Left ventricle myocardium superior (tissue), 1 donor: ENCODE data around the gene GPX3. TPM values are rescaled to one million over a fixed set of nuclear protein-coding genes. Genes with fewer than 3 reads are reported as not detected.

ENCODE experiments used
- ATAC-seq: fragments of 200-7000 bp; cut with Tn5 transposase; one replicate; pipeline ENCODE4 v1.9.1; 2020; ENCODE audit warnings: mild to moderate bottlenecking, moderate library complexity
- DNase-seq: peaks from one replicate; pipeline ENCODE4 v3.0.0-alpha.2; 2020
- intact Hi-C: fragments of 100-400 bp; cut with micrococcal nuclease; formaldehyde crosslinking; loops from one replicate; pipeline ENCODE4 v1.11.0; 2022
- total RNA-seq: library from RNA; stranded (reverse); fragmentation: NEBNext Ultra II Directional; extraction: Animal tissue kit (Norgen Biotek cat#: 25700); gene quantifications from one replicate; pipeline ENCODE4 v1.2.1, GENCODE V29; 2021
- donor health status: DM: no; HTN: yes; CAD: no; lungs with severe emphysema.

Gene GPX3
- total RNA-seq, 1 donor from 2014 or later = 537 TPM

- intact Hi-C loops = no loop called here
- no peak for DNase-seq
- peak; percentile 55 for ATAC-seq
These were observed 48.2 kb downstream of the GPX3 start for GRCh38 chr5:151068433-151069197.

- intact Hi-C loops = no loop called here
- ATAC-seq (no peak), DNase-seq (no peak)
These were observed 50.1 kb downstream of the GPX3 start for GRCh38 chr5:151070449-151070848.

GRCh38 chr5:151071021-151071420 is 50.6 kb downstream of the GPX3 start:
- intact Hi-C loops = no loop called here
- DNase-seq = no peak

GRCh38 chr5:151071848-151072629 is 51.6 kb downstream of the GPX3 start:
- intact Hi-C loops = no loop called here
- ATAC-seq (peak; percentile 11), DNase-seq (no peak)

More at GRCh38 chr5:151071021-151071420, 50.6 kb downstream of the GPX3 start:
- ATAC-seq = no peak

- no peak for DNase-seq
- no peak for ATAC-seq
- intact Hi-C loops = no loop called here
These were observed 52.2 kb downstream of the GPX3 start for GRCh38 chr5:151072630-151073025.

- intact Hi-C loops = no loop called here
- DNase-seq (no peak), ATAC-seq (no peak)
These were observed 52.9 kb downstream of the GPX3 start for GRCh38 chr5:151073280-151073679.

- intact Hi-C loops = no loop called here
- DNase-seq (no peak), ATAC-seq (no peak)
These were observed 54.2 kb downstream of the GPX3 start for GRCh38 chr5:151074557-151074956.

GRCh38 chr5:151075698-151076331 is 55.4 kb downstream of the GPX3 start:
- ATAC-seq (peak; percentile 23), DNase-seq (peak; percentile 11)
- intact Hi-C loops = no loop called here

GRCh38 chr5:151076616-151077015 is 56.2 kb downstream of the GPX3 start:
- no peak for DNase-seq
- no peak for ATAC-seq
- intact Hi-C loops = no loop called here

GRCh38 chr5:151077419-151077818 is 57.0 kb downstream of the GPX3 start:
- intact Hi-C loops = no loop called here
- DNase-seq (no peak), ATAC-seq (no peak)

- intact Hi-C loops = no loop called here
- ATAC-seq = no peak
These were observed 57.6 kb downstream of the GPX3 start for GRCh38 chr5:151077967-151078366.

More at GRCh38 chr5:151077967-151078366, 57.6 kb downstream of the GPX3 start:
- no peak for DNase-seq

Other genes starting within 250 kb of the GPX3 start
- 15.2 TPM for gene SMIM3, start 241.8 kb upstream of the GPX3 start, total RNA-seq
- not detected for gene IRGM, start 174.1 kb upstream of the GPX3 start, total RNA-seq
- 0.69 TPM for gene ZNF300, start 115.6 kb upstream of the GPX3 start, total RNA-seq
- gene TNIP1, start 60.4 kb downstream of the GPX3 start, total RNA-seq = 137 TPM
- 214 TPM for gene ANXA6, start 137.2 kb downstream of the GPX3 start, total RNA-seq
- gene CCDC69, start 203.5 kb downstream of the GPX3 start, total RNA-seq = 178 TPM
- 32.1 TPM for gene GM2A, start 232.6 kb downstream of the GPX3 start, total RNA-seq